Measurements from ENCODE around the gene CDC37.

DNA sequence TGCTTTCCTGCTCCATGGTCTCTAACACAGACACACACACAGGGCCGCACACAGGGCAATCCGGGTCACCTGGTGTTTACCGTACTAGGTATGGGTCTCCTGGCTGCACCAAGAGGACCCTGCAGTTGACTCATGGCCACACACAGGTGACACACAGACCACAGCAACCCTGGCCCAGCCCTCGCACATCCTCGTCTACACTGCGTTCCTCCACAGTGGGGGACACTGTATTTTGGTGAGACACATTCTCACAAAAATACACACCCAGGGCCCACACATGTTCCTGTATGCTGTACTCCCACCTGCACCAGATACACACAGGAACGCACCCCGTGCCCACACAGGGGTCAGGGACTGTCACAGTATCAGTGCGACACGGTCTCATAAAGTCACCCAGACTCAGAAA is 29.8 kb upstream of the CDC37 start:
- TF ChIP-seq, protein P1, sequence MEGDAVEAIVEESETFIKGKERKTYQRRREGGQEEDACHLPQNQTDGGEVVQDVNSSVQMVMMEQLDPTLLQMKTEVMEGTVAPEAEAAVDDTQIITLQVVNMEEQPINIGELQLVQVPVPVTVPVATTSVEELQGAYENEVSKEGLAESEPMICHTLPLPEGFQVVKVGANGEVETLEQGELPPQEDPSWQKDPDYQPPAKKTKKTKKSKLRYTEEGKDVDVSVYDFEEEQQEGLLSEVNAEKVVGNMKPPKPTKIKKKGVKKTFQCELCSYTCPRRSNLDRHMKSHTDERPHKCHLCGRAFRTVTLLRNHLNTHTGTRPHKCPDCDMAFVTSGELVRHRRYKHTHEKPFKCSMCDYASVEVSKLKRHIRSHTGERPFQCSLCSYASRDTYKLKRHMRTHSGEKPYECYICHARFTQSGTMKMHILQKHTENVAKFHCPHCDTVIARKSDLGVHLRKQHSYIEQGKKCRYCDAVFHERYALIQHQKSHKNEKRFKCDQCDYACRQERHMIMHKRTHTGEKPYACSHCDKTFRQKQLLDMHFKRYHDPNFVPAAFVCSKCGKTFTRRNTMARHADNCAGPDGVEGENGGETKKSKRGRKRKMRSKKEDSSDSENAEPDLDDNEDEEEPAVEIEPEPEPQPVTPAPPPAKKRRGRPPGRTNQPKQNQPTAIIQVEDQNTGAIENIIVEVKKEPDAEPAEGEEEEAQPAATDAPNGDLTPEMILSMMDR (conservative IDR thresholded peaks at IDR 0.05; ENCODE audit: low read depth in 2 of 2) = no peak
- TF ChIP-seq, protein P2, sequence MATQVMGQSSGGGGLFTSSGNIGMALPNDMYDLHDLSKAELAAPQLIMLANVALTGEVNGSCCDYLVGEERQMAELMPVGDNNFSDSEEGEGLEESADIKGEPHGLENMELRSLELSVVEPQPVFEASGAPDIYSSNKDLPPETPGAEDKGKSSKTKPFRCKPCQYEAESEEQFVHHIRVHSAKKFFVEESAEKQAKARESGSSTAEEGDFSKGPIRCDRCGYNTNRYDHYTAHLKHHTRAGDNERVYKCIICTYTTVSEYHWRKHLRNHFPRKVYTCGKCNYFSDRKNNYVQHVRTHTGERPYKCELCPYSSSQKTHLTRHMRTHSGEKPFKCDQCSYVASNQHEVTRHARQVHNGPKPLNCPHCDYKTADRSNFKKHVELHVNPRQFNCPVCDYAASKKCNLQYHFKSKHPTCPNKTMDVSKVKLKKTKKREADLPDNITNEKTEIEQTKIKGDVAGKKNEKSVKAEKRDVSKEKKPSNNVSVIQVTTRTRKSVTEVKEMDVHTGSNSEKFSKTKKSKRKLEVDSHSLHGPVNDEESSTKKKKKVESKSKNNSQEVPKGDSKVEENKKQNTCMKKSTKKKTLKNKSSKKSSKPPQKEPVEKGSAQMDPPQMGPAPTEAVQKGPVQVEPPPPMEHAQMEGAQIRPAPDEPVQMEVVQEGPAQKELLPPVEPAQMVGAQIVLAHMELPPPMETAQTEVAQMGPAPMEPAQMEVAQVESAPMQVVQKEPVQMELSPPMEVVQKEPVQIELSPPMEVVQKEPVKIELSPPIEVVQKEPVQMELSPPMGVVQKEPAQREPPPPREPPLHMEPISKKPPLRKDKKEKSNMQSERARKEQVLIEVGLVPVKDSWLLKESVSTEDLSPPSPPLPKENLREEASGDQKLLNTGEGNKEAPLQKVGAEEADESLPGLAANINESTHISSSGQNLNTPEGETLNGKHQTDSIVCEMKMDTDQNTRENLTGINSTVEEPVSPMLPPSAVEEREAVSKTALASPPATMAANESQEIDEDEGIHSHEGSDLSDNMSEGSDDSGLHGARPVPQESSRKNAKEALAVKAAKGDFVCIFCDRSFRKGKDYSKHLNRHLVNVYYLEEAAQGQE (IDR thresholded peaks at IDR 0.05; ENCODE audit: unreplicated experiment) = no peak
- no peak for TF ChIP-seq EZH2 (IDR thresholded peaks at IDR 0.05; ENCODE audit: low read depth, unreplicated experiment)
- TF ChIP-seq POLR2AphosphoS5 (IDR thresholded peaks at IDR 0.05; ENCODE audit: low read depth) = no peak
- no peak for TF ChIP-seq EZH2phosphoT487 (IDR thresholded peaks at IDR 0.05; ENCODE audit: unreplicated experiment)
- no peak for TF ChIP-seq NANOG (IDR thresholded peaks at IDR 0.05; ENCODE audit: borderline replicate concordance)
